Measurements from ENCODE around the gene PAM. TPM values are rescaled to one million over a fixed set of nuclear protein-coding genes. Genes with fewer than 3 reads are reported as not detected.

The PAM gene
- total and polyA plus RNA-seq, 7 donors: 14.3 to 261 (median 198) TPM

GRCh38 chr5:102874054-102874453 is 118.9 kb downstream of the PAM start:
- Histone ChIP-seq H3K27ac (no peak overlapping the region), H3K27me3 (no peaks in the 10 kb centered on the region), H3K9me3 (no peaks in the 10 kb centered on the region), H3K36me3 (peaks cover 0 to 2% (median 0%) of the 10 kb centered on the region in 4 donors), H3K4me3 (no peak overlapping the region), H3K4me1 (peaks cover 0 to 14% (median 6%) of the 10 kb centered on the region in 4 donors)
- intact Hi-C loops (cut with DNase I): no loop called here
- TF ChIP-seq POLR2A (IDR thresholded peaks at IDR 0.05): no peak
- DNase-seq: no peak
- 64 to 90% methylated on average over 5 of the region's 5 CpGs for WGBS, 2 donors

- Histone ChIP-seq H3K9me3 (no peaks in the 10 kb centered on the region), H3K36me3 (no peaks in the 10 kb centered on the region), H3K27me3 (no peaks in the 10 kb centered on the region), H3K4me3 (no peak overlapping the region), H3K27ac (no peak overlapping the region), H3K4me1 (peaks cover 0 to 14% (median 6%) of the 10 kb centered on the region in 4 donors)
- intact Hi-C loops (cut with DNase I): no loop called here
- no peak for DNase-seq
- WGBS, 2 donors: 11 to 59% methylated on average over 4 of the region's 4 CpGs
- TF ChIP-seq, protein P1, sequence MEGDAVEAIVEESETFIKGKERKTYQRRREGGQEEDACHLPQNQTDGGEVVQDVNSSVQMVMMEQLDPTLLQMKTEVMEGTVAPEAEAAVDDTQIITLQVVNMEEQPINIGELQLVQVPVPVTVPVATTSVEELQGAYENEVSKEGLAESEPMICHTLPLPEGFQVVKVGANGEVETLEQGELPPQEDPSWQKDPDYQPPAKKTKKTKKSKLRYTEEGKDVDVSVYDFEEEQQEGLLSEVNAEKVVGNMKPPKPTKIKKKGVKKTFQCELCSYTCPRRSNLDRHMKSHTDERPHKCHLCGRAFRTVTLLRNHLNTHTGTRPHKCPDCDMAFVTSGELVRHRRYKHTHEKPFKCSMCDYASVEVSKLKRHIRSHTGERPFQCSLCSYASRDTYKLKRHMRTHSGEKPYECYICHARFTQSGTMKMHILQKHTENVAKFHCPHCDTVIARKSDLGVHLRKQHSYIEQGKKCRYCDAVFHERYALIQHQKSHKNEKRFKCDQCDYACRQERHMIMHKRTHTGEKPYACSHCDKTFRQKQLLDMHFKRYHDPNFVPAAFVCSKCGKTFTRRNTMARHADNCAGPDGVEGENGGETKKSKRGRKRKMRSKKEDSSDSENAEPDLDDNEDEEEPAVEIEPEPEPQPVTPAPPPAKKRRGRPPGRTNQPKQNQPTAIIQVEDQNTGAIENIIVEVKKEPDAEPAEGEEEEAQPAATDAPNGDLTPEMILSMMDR (IDR thresholded peaks at IDR 0.05): no peak
- TF ChIP-seq POLR2AphosphoS5 (IDR thresholded peaks at IDR 0.05) (no peak), POLR2A (IDR thresholded peaks at IDR 0.05) (no peak), EP300 (IDR thresholded peaks at IDR 0.05) (no peak)
Observed at GRCh38 chr5:102875721-102876123, 120.6 kb downstream of the PAM start.

DNA sequence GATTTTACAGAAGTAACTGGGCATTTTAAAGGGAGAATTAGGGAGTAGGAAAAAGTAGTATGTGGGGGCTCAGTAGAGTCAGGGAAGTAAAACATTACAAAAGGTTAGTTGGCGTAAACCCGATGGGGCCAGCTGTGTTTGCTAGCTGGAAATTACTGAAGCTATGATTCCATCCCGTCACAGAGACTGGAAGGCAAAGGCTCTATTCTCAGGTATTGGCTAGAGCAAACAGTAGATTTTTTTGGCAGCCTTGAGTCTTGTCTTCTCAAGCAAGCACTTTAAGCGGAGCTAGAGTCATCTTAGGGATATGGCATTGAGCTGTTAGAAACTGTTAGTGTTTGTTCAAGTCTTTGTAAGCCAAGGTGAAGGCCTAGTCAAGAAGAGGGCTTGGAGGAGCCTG is 121.5 kb downstream of the PAM start:
- WGBS, 2 donors: 82 to 87% methylated on average over 4 of the region's 4 CpGs
- H3K27ac ChIP-seq: no peak overlapping the region
- DNase-seq: no peak
- H3K9me3 ChIP-seq: no peaks in the 10 kb centered on the region
- TF ChIP-seq POLR2AphosphoS5 (IDR thresholded peaks at IDR 0.05) (no peak), POLR2A (IDR thresholded peaks at IDR 0.05) (no peak), EP300 (IDR thresholded peaks at IDR 0.05) (no peak)
- TF ChIP-seq, protein P1 (IDR thresholded peaks at IDR 0.05): no peak
- intact Hi-C loops (cut with DNase I): no loop called here
- H3K4me1 ChIP-seq: peaks cover 0 to 14% (median 6%) of the 10 kb centered on the region in 4 donors
- H3K36me3 ChIP-seq: no peaks in the 10 kb centered on the region
- no peak overlapping the region for H3K4me3 ChIP-seq
- no peaks in the 10 kb centered on the region for H3K27me3 ChIP-seq

- DNase-seq: no peak
- no peaks in the 10 kb centered on the region for H3K36me3 ChIP-seq
- no peak overlapping the region for H3K4me3 ChIP-seq
- intact Hi-C loops (cut with DNase I): no loop called here
- no peak overlapping the region for H3K27ac ChIP-seq
- H3K9me3 ChIP-seq: no peaks in the 10 kb centered on the region
- no peaks in the 10 kb centered on the region for H3K27me3 ChIP-seq
- H3K4me1 ChIP-seq: peaks cover 0 to 14% (median 6%) of the 10 kb centered on the region in 4 donors
- TF ChIP-seq, protein P1 (IDR thresholded peaks at IDR 0.05): no peak
- TF ChIP-seq EP300 (IDR thresholded peaks at IDR 0.05) (no peak), POLR2AphosphoS5 (IDR thresholded peaks at IDR 0.05) (no peak), POLR2A (IDR thresholded peaks at IDR 0.05) (no peak)
- WGBS, 2 donors: 76 to 80% methylated on average over 6 of the region's 6 CpGs
Observed at GRCh38 chr5:102879741-102880140, 124.6 kb downstream of the PAM start.

DNA sequence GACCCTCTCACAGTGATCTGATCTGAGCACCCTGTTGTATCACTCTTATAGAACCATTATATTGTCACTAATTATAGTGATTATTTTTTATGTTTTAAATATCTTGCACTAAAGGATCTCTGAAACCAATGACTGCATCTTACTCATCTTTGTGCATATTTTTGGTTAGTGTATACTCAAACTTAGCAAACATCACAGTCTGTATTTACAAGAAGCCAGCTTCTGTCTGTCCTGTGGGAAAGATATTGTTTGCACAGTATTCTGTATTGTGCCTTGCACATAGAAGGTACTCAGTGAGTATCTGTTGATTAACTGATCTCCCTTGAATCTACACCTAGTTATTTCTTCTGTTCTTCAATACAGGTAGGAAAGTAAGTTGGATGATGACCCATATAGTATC is 131.5 kb downstream of the PAM start:
- H3K27me3 ChIP-seq: no peaks in the 10 kb centered on the region
- H3K36me3 ChIP-seq: no peaks in the 10 kb centered on the region
- intact Hi-C loops (cut with DNase I): no loop called here
- no peak overlapping the region for H3K27ac ChIP-seq
- peaks cover 0 to 18% (median 3%) of the 10 kb centered on the region in 4 donors for H3K4me1 ChIP-seq
- H3K9me3 ChIP-seq: no peaks in the 10 kb centered on the region
- DNase-seq: no peak
- TF ChIP-seq POLR2A (IDR thresholded peaks at IDR 0.05) (no peak), EP300 (IDR thresholded peaks at IDR 0.05) (no peak), POLR2AphosphoS5 (IDR thresholded peaks at IDR 0.05) (no peak)
- TF ChIP-seq, protein P1 (IDR thresholded peaks at IDR 0.05): no peak
- H3K4me3 ChIP-seq: no peak overlapping the region
